GM12878 (cell line): ENCODE data around the gene A3GALT2. TPM values are rescaled to one million over a fixed set of nuclear protein-coding genes. Genes with fewer than 3 reads are reported as not detected.

ENCODE experiments used
- BCL3 ChIP-seq: IDR thresholded peaks from 2 replicates; pipeline ENCODE4 v1.6.1; 2011; ENCODE audit warnings: borderline replicate concordance, low read depth, mild to moderate bottlenecking, moderate library complexity, low read length; ENCODE audit not compliant: insufficient read depth, poor library complexity, severe bottlenecking
- RB1 ChIP-seq: fragments of 450-650 bp; formaldehyde crosslinking; IDR thresholded peaks from 2 replicates; pipeline ENCODE4 v1.6.1; 2017; ENCODE audit warnings: mild to moderate bottlenecking, borderline replicate concordance
- ZNF592 ChIP-seq: fragments of 450-650 bp; IDR thresholded peaks from 2 replicates; pipeline ENCODE4 v1.6.1; 2017; ENCODE audit warnings: mild to moderate bottlenecking, moderate library complexity
- polyA plus RNA-seq, 11 experiments: library from polyadenylated mRNA; depleted of rRNA in 4 of 11; unstranded in 6 of 11; stranded (reverse) in 5 of 11; fragments of >200 nt; fragmentation: Nextera tagmentation in 4 of 11; fragmentation: Illumina TruSeq in 1 of 11; extraction: Ambion mirVana in 4 of 11; extraction: Trizol in 1 of 11; gene quantifications; 1 replicate in 1 of 11; 2 replicates in 10 of 11; pipeline versions ENCODE4 v1.2.1 to v1.2.3, GENCODE V29; 2011 to 2016; ENCODE audit warnings: inconsistent platforms in 2 of 11, missing spikeins in 2 of 11, low read depth in 1 of 11
- total RNA-seq, 4 experiments: library from RNA; depleted of rRNA in 3 of 4; stranded (reverse); fragments of >200 nt in 3 of 4; fragmentation: Illumina TruSeq in 1 of 4; extraction: Trizol in 1 of 4; gene quantifications; 2 replicates each; pipeline versions ENCODE4 v1.2.1 to v1.2.3, GENCODE V29; 2013 to 2021

The A3GALT2 gene
- total and polyA plus RNA-seq, 10 of the 15 experiments (the other 5 are each of a cell fraction or from before 2014, with no cell fraction given), result not detected

- no peak for TF ChIP-seq ZNF592
- TF ChIP-seq BCL3, result no peak
- no peak for TF ChIP-seq RB1
Observed at GRCh38 chr1:33349778-33350610, 29.1 kb upstream of the A3GALT2 start (continued).
